Cardiac muscle cell (in vitro differentiated cells and primary cell): ENCODE measurements around the gene CLPTM1L. TPM values are rescaled to one million over a fixed set of nuclear protein-coding genes. Genes with fewer than 3 reads are reported as not detected.

Experiments used
- DNase-seq, 2 donors: peaks; one replicate each; pipeline versions ENCODE4 v3.0.0 to v3.0.0-alpha.2; 2010 to 2017; ENCODE audit warnings: low read depth in 1 of 2, low spot score in 1 of 2
- H3K27ac ChIP-seq: fragments of 200-600 bp; sonication (generic); 2 replicates; pipeline ENCODE4 v1.5.1; 2016
- H3K27me3 ChIP-seq: fragments of 200-600 bp; sonication (generic); 2 replicates; pipeline ENCODE4 v1.6.0; 2016; ENCODE audit warnings: control low read depth
- H3K36me3 ChIP-seq: fragments of 200-600 bp; sonication (generic); 2 replicates; pipeline ENCODE4 v1.5.1; 2016; ENCODE audit warnings: control low read depth
- H3K4me1 ChIP-seq: fragments of 200-600 bp; sonication (generic); 2 replicates; pipeline ENCODE4 v1.8.1; 2017; ENCODE audit warnings: low read depth, mild to moderate bottlenecking, mixed run types
- H3K4me3 ChIP-seq: fragments of 200-600 bp; sonication (generic); 2 replicates; pipeline ENCODE4 v1.5.1; 2016; ENCODE audit warnings: mild to moderate bottlenecking
- H3K9me3 ChIP-seq: fragments of 200-600 bp; sonication (generic); 2 replicates; pipeline ENCODE4 v1.5.1; 2017; ENCODE audit warnings: low read depth, mild to moderate bottlenecking, control low read depth
- polyA plus RNA-seq: library from polyadenylated mRNA; unstranded; fragments of >200 nt; fragmentation: Nextera tagmentation; extraction: Ambion mirVana; gene quantifications from 2 replicates; pipeline ENCODE4 v1.2.1, GENCODE V29; 2016
- total RNA-seq: library from RNA; depleted of rRNA; stranded (reverse); fragments of >200 nt; gene quantifications from 2 replicates; pipeline ENCODE4 v1.2.3, GENCODE V29; 2016
- TF ChIP-seq, protein P1 (sequence below): IDR thresholded peaks from 2 replicates; pipeline ENCODE4 v1.5.1; 2012; ENCODE audit warnings: low read depth, mild to moderate bottlenecking, low read length

The CLPTM1L gene
- total and polyA plus RNA-seq, 2 experiments from 2014 or later, result 78.4 to 154 TPM

GRCh38 chr5:1371218-1371971 is 26.5 kb upstream of the CLPTM1L start:
- Histone ChIP-seq H3K27ac (no peak overlapping the region), H3K27me3 (peaks cover 34% of the 10 kb centered on the region), H3K36me3 (no peaks in the 10 kb centered on the region), H3K4me1 (no peaks in the 10 kb centered on the region), H3K4me3 (no peak overlapping the region), H3K9me3 (no peaks in the 10 kb centered on the region)
- TF ChIP-seq, protein P1, sequence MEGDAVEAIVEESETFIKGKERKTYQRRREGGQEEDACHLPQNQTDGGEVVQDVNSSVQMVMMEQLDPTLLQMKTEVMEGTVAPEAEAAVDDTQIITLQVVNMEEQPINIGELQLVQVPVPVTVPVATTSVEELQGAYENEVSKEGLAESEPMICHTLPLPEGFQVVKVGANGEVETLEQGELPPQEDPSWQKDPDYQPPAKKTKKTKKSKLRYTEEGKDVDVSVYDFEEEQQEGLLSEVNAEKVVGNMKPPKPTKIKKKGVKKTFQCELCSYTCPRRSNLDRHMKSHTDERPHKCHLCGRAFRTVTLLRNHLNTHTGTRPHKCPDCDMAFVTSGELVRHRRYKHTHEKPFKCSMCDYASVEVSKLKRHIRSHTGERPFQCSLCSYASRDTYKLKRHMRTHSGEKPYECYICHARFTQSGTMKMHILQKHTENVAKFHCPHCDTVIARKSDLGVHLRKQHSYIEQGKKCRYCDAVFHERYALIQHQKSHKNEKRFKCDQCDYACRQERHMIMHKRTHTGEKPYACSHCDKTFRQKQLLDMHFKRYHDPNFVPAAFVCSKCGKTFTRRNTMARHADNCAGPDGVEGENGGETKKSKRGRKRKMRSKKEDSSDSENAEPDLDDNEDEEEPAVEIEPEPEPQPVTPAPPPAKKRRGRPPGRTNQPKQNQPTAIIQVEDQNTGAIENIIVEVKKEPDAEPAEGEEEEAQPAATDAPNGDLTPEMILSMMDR, result no peak
- DNase-seq, result no peak

- H3K27ac ChIP-seq, result no peak overlapping the region
- H3K36me3 ChIP-seq, result no peaks in the 10 kb centered on the region
- H3K4me3 ChIP-seq, result no peak overlapping the region
- H3K9me3 ChIP-seq, result no peaks in the 10 kb centered on the region
- no peaks in the 10 kb centered on the region for H3K4me1 ChIP-seq
- no peak for DNase-seq
- TF ChIP-seq, protein P1, result no peak
- H3K27me3 ChIP-seq, result peaks cover 36% of the 10 kb centered on the region
Measured at GRCh38 chr5:1370006-1370405, 25.1 kb upstream of the CLPTM1L start.

GRCh38 chr5:1368756-1369155 is 23.9 kb upstream of the CLPTM1L start:
- H3K4me3 ChIP-seq, result no peak overlapping the region
- no peaks in the 10 kb centered on the region for H3K9me3 ChIP-seq
- no peaks in the 10 kb centered on the region for H3K4me1 ChIP-seq
- H3K27me3 ChIP-seq, result peaks cover 38% of the 10 kb centered on the region
- TF ChIP-seq, protein P1, result no peak
- no peak for DNase-seq
- H3K36me3 ChIP-seq, result no peaks in the 10 kb centered on the region
- H3K27ac ChIP-seq, result no peak overlapping the region

- no peak for DNase-seq
- H3K27ac ChIP-seq, result no peak overlapping the region
- TF ChIP-seq, protein P1, result no peak
- H3K9me3 ChIP-seq, result no peaks in the 10 kb centered on the region
- H3K4me3 ChIP-seq, result no peak overlapping the region
- H3K36me3 ChIP-seq, result no peaks in the 10 kb centered on the region
- H3K4me1 ChIP-seq, result no peaks in the 10 kb centered on the region
- peaks cover 43% of the 10 kb centered on the region for H3K27me3 ChIP-seq
Measured at GRCh38 chr5:1368236-1368635, 23.3 kb upstream of the CLPTM1L start.

DNA sequence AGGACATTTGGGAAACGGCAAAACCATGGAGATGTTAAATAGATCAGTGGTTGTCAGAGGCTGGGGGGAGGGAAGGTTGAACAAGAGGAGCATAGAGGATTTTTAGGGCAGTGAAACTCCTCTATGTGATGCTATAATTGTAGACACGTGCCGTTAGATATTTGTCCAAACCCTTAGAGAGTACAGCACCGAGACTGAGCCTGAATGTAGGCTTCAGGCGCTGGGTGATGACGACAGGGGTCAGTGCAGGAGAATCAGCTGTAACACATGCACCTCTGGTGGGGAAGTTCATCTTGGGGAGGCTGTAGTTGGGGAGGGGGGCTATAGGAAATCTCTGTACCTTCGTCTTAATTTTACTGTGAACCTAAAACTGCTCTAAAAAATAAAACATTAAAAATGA is 22.2 kb upstream of the CLPTM1L start:
- Histone ChIP-seq H3K4me3 (no peak overlapping the region), H3K4me1 (no peaks in the 10 kb centered on the region), H3K9me3 (no peaks in the 10 kb centered on the region), H3K27ac (no peak overlapping the region), H3K27me3 (peaks cover 51% of the 10 kb centered on the region), H3K36me3 (no peaks in the 10 kb centered on the region)
- no peak for DNase-seq
- TF ChIP-seq, protein P1, result no peak
